Activated naive CD8-positive, alpha-beta T cell treated with anti-CD3 and anti-CD28 coated beads, Interleukin-2, amount 10 ng/mL, durations not matched to agents 7 days and 5 days (primary cell): ENCODE data around the gene COL18A1. TPM values are rescaled to one million over a fixed set of nuclear protein-coding genes. Genes with fewer than 3 reads are reported as not detected.

Experiments
- ATAC-seq: fragments of 150-1000 bp; cut with Tn5 transposase; one replicate; pipeline ENCODE4 v1.10.0; 2021; ENCODE audit warnings: low read depth, moderate library complexity
- POLR2A ChIA-PET: fragments of 350-600 bp; sonication (Branson Sonifier 250); formaldehyde crosslinking; loops from one replicate; lab custom pipeline; 2021; ENCODE audit warnings: antibody characterized with exemption; lab: Charles Lee
- DNase-seq: peaks from one replicate; pipeline ENCODE4 v3.0.0; 2021
- H3K27ac Mint-ChIP-seq: one replicate; pipeline ENCODE4 v1.8.0; 2022; ENCODE audit warnings: mild to moderate bottlenecking, mixed read lengths
- H3K27me3 Mint-ChIP-seq: one replicate; pipeline ENCODE4 v1.8.0; 2022; ENCODE audit warnings: mild to moderate bottlenecking, moderate library complexity, mixed read lengths
- H3K36me3 Mint-ChIP-seq: one replicate; pipeline ENCODE4 v1.8.0; 2021; ENCODE audit warnings: mild to moderate bottlenecking, mixed read lengths
- H3K4me1 Mint-ChIP-seq: one replicate; pipeline ENCODE4 v1.8.0; 2021; ENCODE audit warnings: mixed read lengths
- H3K4me3 Mint-ChIP-seq: one replicate; pipeline ENCODE4 v1.8.0; 2022; ENCODE audit warnings: mild to moderate bottlenecking, moderate library complexity, mixed read lengths
- H3K9me3 Mint-ChIP-seq: one replicate; pipeline ENCODE4 v1.8.0; 2021; ENCODE audit warnings: mixed read lengths
- total RNA-seq, 2 experiments: library from RNA; stranded (reverse); gene quantifications; one replicate each; pipeline ENCODE4 v1.2.3, GENCODE V29; 2021

The COL18A1 gene
- total RNA-seq, 2 experiments from 2014 or later, result 12.5 to 12.8 TPM

DNA sequence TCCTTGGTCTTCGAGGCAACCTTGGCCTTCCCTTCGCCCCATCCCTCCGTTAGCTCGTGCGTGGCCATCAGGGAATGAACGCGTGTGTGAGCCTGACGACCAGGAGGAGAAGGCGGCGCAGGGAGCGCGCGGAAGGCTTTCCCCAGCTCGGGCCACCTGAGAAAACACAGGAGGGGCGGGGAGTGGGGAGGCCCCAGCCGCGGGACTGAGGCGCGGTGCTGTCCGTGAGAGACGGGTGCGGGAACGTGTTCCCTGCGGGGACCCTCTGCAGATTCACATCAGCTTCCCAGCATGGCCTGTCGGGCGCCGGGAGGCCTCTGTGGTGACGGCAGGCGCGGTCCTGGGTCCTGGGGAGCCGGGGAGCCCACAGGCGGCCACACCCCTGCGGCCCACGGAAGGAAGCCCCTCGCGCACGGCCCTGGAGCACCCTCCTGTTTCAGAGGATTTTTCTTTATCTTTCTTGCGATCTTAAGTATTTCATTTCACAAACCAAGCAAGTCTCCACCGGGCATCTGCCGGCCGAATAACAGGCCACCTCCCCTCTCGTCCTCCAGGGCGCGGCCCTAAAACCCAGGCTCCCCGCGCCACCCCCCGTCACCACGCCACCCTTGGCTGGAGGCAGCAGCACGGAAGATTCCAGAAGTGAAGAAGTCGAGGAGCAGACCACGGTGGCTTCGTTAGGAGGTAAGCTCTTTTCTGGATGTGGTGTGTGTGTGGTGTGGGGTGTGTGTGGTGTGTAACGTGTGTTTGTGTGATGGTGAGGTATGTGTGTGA, 71.0 kb downstream of the COL18A1 start:
- ATAC-seq (no peak), DNase-seq (no peak)
- POLR2A ChIA-PET, result no interaction called here
- no peaks in the 10 kb centered on the region for H3K27me3 Mint-ChIP-seq
- H3K9me3 Mint-ChIP-seq, result no peaks in the 10 kb centered on the region
- peaks cover 26% of the 10 kb centered on the region for H3K4me1 Mint-ChIP-seq
- H3K4me3 Mint-ChIP-seq, result no peak overlapping the region
- H3K36me3 Mint-ChIP-seq, result no peaks in the 10 kb centered on the region
- H3K27ac Mint-ChIP-seq, result peak overlapping the region; percentile 64

GRCh38 chr21:45476582-45476981, 71.6 kb downstream of the COL18A1 start:
- peak overlapping the region; percentile 2 for H3K4me3 Mint-ChIP-seq
- ATAC-seq (no peak), DNase-seq (no peak)
- H3K27me3 Mint-ChIP-seq, result no peaks in the 10 kb centered on the region
- H3K9me3 Mint-ChIP-seq, result no peaks in the 10 kb centered on the region
- POLR2A ChIA-PET, result no interaction called here
- no peaks in the 10 kb centered on the region for H3K36me3 Mint-ChIP-seq
- H3K4me1 Mint-ChIP-seq, result peaks cover 26% of the 10 kb centered on the region
- peak overlapping the region; percentile 64 for H3K27ac Mint-ChIP-seq

GRCh38 chr21:45477176-45478114, 72.5 kb downstream of the COL18A1 start:
- Mint-ChIP-seq H3K9me3 (no peaks in the 10 kb centered on the region), H3K27me3 (no peaks in the 10 kb centered on the region), H3K27ac (peak overlapping the region; percentile 86), H3K4me1 (peaks cover 30% of the 10 kb centered on the region), H3K4me3 (peak overlapping the region; percentile 80), H3K36me3 (no peaks in the 10 kb centered on the region)
- ATAC-seq, result no peak
- DNase-seq, result no peak
- POLR2A ChIA-PET, result interaction anchor here (1.1 to 1.5 kb wide), 2 partner anchors 33 to 73 kb away, joined by 3 to 5 read pairs; no protein-coding TSS in a partner anchor

DNA sequence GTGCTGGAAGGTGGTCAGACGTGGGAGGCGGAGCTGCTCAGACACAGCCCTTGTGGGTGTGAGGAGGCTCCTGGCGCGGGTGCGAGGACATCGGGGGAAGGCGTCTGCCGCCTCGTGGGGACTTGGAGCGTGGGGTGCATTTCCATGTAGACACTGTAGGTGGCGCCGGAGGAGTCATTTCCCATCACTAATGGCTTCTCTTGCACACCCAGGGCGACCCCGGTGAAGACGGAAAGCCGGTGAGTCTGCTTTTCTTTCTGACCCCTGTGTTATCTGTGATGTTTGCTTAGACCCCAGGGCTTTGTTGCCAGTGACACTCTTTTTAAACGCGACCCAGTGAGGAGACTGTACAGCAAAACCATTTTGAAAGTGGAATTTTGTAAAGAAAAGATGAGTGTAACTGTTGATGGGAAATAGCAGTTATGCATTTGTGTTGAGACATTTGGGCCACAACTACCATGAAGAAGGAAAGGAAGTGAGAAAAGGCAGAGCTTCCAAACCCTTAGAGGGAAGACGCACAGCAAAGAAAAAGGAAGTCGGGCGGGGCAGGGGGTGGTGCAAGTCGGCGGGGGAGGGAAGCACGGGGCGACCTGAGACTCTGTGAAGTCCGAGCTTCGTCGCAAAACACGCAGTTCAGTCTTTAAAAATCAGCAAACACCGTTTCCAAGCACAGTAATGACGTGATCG, 73.3 kb downstream of the COL18A1 start:
- DNase-seq, result peak; percentile 80

DNA sequence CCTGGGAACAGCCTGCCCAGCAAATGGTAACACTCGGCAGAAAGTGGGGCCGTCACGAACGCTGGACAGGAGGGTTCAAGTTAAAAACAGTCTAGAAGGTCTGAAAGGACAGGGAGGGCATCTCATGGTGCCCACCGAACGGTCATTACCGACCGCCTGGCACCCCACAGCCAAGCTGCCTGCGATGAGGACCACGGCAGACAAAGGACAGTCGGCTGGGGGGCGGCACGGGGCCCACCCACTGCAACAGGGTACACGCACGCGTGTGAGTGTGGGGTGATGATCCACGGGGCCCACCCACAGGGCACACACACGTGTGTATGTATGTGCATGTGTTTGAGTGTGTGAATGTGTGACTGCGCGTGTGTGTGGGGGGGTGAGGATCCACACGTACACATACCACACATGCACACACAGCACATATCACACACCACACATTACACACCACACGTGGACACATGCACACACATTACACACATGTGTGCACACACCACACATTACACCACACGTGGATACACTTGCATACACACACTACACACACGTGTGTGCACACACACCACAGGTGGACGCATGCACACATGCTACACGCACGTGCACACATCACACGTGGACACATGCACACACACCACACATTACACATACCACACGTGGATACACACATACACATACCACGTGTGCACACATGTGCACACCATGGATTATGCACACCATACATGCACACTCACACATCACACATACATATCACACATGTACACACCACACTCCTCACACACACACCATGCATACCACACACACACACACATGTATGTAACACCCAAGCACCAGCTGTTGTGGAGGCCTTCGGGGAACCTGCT, 74.1 kb downstream of the COL18A1 start:
- POLR2A ChIA-PET, result interaction anchor here (0.5 to 1.5 kb wide), 7 partner anchors 26 to 516 kb away, joined by 3 to 6 read pairs (median 5); no protein-coding TSS in a partner anchor
- Mint-ChIP-seq H3K4me1 (peaks cover 39% of the 10 kb centered on the region), H3K9me3 (no peaks in the 10 kb centered on the region), H3K4me3 (peak overlapping the region; percentile 80), H3K36me3 (peaks cover 2% of the 10 kb centered on the region), H3K27ac (peak overlapping the region; percentile 86), H3K27me3 (no peaks in the 10 kb centered on the region)
- ATAC-seq, result no peak
- DNase-seq, result no peak

More for the DNA sequence above, 73.3 kb downstream of the COL18A1 start:
- H3K9me3 Mint-ChIP-seq, result no peaks in the 10 kb centered on the region
- no peaks in the 10 kb centered on the region for H3K27me3 Mint-ChIP-seq
- ATAC-seq, result peak; percentile 61
- POLR2A ChIA-PET, result interaction anchor here (0.5 to 1.5 kb wide), 4 partner anchors 32 to 515 kb away, joined by 3 to 5 read pairs (median 4); no protein-coding TSS in a partner anchor
- peaks cover 34% of the 10 kb centered on the region for H3K4me1 Mint-ChIP-seq
- H3K4me3 Mint-ChIP-seq, result peak overlapping the region; percentile 80
- H3K27ac Mint-ChIP-seq, result peak overlapping the region; percentile 86
- no peaks in the 10 kb centered on the region for H3K36me3 Mint-ChIP-seq

DNA sequence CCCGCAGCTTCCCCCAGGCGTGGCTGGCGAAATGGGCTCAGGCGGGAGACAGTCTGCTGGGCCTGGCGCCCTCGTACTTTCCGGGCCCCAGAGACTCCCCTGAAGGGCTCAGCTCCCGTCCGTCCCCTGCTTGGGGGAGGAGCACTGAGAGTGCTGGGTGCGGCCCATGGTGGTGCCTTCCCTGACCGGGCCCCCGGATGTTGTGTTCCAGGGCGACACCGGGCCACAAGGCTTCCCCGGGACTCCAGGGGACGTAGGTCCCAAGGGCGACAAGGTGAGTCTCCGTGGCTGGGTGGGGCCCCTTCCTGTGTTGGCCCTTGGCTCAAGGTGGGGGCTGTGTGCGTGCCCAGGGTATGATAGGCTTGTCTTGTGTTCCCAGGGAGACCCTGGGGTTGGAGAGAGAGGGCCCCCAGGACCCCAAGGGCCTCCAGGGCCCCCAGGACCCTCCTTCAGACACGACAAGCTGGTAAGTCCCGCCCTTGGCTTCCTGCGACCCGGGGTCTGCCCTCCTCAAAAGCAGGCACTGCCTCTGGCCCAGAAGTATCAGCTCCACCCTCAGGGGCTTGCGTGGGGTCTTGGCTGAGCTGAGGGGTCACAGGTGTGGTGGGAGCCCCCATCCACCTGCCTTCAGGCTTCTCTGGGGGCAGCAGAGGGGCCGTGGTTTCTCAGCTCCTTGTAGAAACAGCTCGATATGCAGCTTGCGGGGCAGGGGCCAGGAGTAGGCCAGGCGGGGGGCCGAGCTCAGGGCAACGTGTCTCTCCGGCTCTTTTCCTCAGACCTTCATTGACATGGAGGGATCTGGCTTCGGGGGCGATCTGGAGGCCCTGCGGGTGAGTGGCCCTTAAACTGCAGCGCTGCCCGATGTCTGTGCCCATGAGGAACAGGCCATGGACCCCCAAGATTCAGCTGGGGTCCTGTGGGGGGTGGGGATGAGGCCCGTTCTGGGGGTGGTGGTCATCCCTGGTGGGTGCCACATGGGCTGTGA, 75.0 kb downstream of the COL18A1 start:
- POLR2A ChIA-PET, result interaction anchor here (0.6 to 1.4 kb wide), 3 partner anchors 25 to 112 kb away, joined by 3 to 6 read pairs (median 5); no protein-coding TSS in a partner anchor
- ATAC-seq (peak; percentile 41), DNase-seq (peak; percentile 59)
- Mint-ChIP-seq H3K4me3 (peak overlapping the region; percentile 80), H3K27me3 (no peaks in the 10 kb centered on the region), H3K9me3 (no peaks in the 10 kb centered on the region), H3K36me3 (peaks cover 8% of the 10 kb centered on the region), H3K27ac (peak overlapping the region; percentile 86), H3K4me1 (peaks cover 40% of the 10 kb centered on the region)

DNA sequence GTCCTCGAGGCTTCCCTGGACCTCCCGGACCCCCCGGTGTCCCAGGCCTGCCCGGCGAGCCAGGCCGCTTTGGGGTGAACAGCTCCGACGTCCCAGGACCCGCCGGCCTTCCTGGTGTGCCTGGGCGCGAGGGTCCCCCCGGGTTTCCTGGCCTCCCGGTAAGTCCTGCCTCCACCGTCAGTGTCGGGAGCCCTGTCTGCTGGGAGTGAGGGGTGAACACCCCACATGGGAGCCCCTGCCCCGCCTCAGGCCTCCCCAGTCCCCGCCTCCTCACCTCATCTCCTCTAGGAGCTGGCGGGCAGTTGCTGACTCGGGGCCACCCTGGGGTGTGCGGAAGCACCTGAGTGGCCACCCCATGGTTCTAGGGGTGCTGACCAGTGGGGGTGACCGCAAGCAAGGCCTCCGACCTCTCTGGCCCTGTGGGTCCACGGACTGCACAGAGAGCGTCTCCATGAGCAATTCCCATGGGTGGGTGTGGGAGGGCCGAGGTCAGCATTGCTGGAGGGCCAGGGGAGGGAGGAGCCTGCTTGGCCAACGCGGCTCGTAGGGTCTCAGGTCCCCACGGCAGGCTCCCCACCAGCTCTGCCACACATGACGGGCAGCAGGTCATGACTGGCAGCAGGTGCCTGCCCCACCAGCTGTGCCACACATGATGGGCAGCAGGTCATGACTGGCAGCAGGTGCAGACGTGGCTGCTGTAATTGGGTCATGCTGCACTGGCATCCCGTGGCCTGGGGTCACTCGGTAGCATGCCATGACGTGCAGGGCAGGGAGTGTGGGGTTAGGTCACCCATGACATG, 75.9 kb downstream of the COL18A1 start:
- no peak overlapping the region for H3K4me3 Mint-ChIP-seq
- no peak for ATAC-seq
- peak overlapping the region; percentile 54 for H3K27ac Mint-ChIP-seq
- POLR2A ChIA-PET, result interaction anchor here (1.4 kb wide), 1 partner anchor 70 kb away, joined by 5 read pairs; no protein-coding TSS in a partner anchor
- H3K36me3 Mint-ChIP-seq, result peaks cover 8% of the 10 kb centered on the region
- no peak for DNase-seq
- peaks cover 40% of the 10 kb centered on the region for H3K4me1 Mint-ChIP-seq
- H3K9me3 Mint-ChIP-seq, result no peaks in the 10 kb centered on the region
- no peaks in the 10 kb centered on the region for H3K27me3 Mint-ChIP-seq

DNA sequence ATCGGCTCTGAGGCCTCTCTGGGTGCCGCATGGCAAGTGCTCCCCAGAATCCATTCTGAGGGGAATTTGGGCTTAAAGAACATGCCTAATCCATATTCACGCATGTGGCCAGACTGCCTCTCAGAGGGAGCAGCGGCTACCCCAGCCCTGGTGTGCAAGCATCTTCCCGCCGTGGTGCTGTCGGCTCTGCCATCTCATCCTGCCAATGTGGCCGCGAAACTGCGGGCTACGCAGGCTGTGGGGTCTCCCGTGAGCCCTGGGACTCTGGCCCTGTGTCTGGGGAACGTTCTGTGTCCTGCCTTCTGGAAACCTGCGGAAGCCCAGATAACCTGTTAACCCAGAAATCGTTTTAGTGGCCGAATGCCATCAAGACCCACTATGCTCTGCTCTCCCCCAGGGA, 76.6 kb downstream of the COL18A1 start:
- no peak overlapping the region for H3K4me3 Mint-ChIP-seq
- POLR2A ChIA-PET, result no interaction called here
- no peak for ATAC-seq
- DNase-seq, result no peak
- no peak overlapping the region for H3K27ac Mint-ChIP-seq
- H3K27me3 Mint-ChIP-seq, result no peaks in the 10 kb centered on the region
- no peaks in the 10 kb centered on the region for H3K9me3 Mint-ChIP-seq
- H3K4me1 Mint-ChIP-seq, result peaks cover 38% of the 10 kb centered on the region
- peaks cover 8% of the 10 kb centered on the region for H3K36me3 Mint-ChIP-seq

GRCh38 chr21:45481977-45482898, 77.3 kb downstream of the COL18A1 start:
- H3K36me3 Mint-ChIP-seq, result peaks cover 8% of the 10 kb centered on the region
- H3K27me3 Mint-ChIP-seq, result no peaks in the 10 kb centered on the region
- ATAC-seq (no peak), DNase-seq (no peak)
- H3K9me3 Mint-ChIP-seq, result no peaks in the 10 kb centered on the region
- peaks cover 35% of the 10 kb centered on the region for H3K4me1 Mint-ChIP-seq
- peak overlapping the region; percentile 78 for H3K4me3 Mint-ChIP-seq
- peak overlapping the region; percentile 94 for H3K27ac Mint-ChIP-seq
- POLR2A ChIA-PET, result interaction anchor here (0.6 to 1.8 kb wide), 5 partner anchors 10 to 184 kb away, joined by 3 to 14 read pairs (median 5); no protein-coding TSS in a partner anchor
